Measurements from ENCODE around the gene SLC4A2. TPM values are rescaled to one million over a fixed set of nuclear protein-coding genes. Genes with fewer than 3 reads are reported as not detected.
A peak's percentile ranks its signal among the peaks of the same experiment; 100 is the strongest.

Gene SLC4A2
- total RNA-seq, 3 donors from 2014 or later (not counting 1 experiment from before 2014, with no cell fraction given), result 60.4 to 87.3 (median 66.1) TPM

DNA sequence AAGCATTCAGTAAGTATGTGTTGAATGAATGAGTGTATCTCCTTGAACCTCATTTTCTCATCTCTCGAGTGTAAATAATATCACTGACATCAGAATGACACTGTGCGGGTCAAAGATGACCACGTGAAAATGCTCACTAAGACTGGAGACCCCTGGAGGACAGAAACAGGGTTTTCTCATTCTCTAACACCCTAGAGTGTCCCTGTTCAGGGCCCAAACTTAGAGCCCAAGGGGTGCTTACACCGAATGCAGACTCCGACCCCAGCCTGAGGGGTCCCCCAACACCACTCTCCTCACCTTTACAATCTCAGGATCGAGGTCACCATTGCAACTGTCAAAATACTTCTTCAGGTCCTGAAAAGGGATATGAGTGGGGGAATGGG, 3.1 kb upstream of the SLC4A2 start:
- Mint-ChIP-seq H3K36me3 (no peaks in the 10 kb centered on the region), H3K4me1 (peaks cover 16 to 42% of the 10 kb centered on the region in 2 donors), H3K27me3 (ENCODE audit: low read depth in 2 of 2) (peaks cover 0 to 6% of the 10 kb centered on the region in 2 donors), H3K9me3 (no peaks in the 10 kb centered on the region), H3K27ac (no peak overlapping the region), H3K4me3 (peak overlapping the region; percentile 53)
- Histone ChIP-seq H3K4me3 (ENCODE audit: low read length) (no peak overlapping the region), H3K36me3 (ENCODE audit: control insufficient read depth, insufficient read depth, low read length) (no peaks in the 10 kb centered on the region), H3K27me3 (ENCODE audit: control insufficient read depth, insufficient read depth, low read length) (no peaks in the 10 kb centered on the region), H3K9me3 (ENCODE audit: control insufficient read depth, insufficient read depth, low read length) (no peaks in the 10 kb centered on the region), H3K27ac (ENCODE audit: low read length) (no peak overlapping the region), H3K4me1 (ENCODE audit: control insufficient read depth, insufficient read depth, low read length) (peaks cover 41% of the 10 kb centered on the region)
- TF ChIP-seq, protein P1, sequence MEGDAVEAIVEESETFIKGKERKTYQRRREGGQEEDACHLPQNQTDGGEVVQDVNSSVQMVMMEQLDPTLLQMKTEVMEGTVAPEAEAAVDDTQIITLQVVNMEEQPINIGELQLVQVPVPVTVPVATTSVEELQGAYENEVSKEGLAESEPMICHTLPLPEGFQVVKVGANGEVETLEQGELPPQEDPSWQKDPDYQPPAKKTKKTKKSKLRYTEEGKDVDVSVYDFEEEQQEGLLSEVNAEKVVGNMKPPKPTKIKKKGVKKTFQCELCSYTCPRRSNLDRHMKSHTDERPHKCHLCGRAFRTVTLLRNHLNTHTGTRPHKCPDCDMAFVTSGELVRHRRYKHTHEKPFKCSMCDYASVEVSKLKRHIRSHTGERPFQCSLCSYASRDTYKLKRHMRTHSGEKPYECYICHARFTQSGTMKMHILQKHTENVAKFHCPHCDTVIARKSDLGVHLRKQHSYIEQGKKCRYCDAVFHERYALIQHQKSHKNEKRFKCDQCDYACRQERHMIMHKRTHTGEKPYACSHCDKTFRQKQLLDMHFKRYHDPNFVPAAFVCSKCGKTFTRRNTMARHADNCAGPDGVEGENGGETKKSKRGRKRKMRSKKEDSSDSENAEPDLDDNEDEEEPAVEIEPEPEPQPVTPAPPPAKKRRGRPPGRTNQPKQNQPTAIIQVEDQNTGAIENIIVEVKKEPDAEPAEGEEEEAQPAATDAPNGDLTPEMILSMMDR (IDR thresholded peaks at IDR 0.05), result no peak
- ATAC-seq (no peak), DNase-seq (no peak)
- intact Hi-C loops (cut with micrococcal nuclease), result no loop called here
- 94% methylated on average over 5 of the region's 6 CpGs for WGBS (ENCODE audit: insufficient coverage)

DNA sequence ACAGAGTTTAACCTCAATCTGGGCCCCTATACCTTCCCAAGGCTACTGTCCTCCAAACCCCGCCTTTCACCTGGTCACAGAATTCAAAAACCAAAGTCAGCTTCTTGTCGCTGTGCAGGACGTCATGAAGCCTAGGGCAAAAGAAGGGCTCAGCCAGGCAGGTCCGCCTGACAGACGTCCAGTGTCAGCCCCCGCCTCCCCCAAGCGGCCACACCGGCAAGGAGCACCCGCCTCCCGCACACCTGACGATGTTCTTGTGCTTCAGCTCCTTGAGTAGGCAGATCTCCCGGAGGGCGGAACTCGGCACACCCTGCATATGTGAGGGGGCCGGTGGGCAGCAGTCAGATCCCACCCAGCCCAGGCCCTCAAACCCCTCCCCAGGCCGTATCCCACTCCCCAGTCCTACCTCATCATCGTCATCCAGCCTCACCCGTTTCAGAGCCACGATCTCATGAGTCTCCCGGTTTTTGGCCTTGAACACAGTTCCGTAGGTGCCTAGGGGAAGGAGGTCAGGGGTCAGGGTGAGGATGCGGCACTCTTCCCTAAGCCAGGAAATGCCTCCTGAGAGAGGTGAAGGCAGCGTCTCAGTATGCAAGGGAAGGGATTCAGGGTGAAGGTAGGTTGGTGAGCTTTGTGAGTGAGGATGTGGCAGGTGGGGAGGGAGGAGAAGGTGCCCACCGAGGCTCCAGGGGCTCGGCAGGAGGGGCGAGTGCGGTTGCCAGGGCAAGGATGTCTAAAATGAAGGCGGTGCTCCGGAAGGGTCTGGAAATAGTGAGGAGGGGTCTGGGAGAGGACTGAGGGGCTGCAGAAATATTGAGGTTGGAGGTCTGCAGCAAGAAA, 2.5 kb upstream of the SLC4A2 start:
- ATAC-seq (no peak), DNase-seq (peak in 1 of 2 donors; percentile 23)
- H3K36me3 Mint-ChIP-seq, result no peaks in the 10 kb centered on the region
- intact Hi-C loops (cut with micrococcal nuclease), result loop anchor here (1.0 kb wide), 1 partner anchor 170 kb away; the partner anchor contains the start of gene ABCF2
- Histone ChIP-seq H3K4me1 (ENCODE audit: control insufficient read depth, insufficient read depth, low read length) (peaks cover 37% of the 10 kb centered on the region), H3K4me3 (ENCODE audit: low read length) (peak overlapping the region; percentile 68), H3K27ac (ENCODE audit: low read length) (no peak overlapping the region), H3K36me3 (ENCODE audit: control insufficient read depth, insufficient read depth, low read length) (no peaks in the 10 kb centered on the region), H3K9me3 (ENCODE audit: control insufficient read depth, insufficient read depth, low read length) (no peaks in the 10 kb centered on the region), H3K27me3 (ENCODE audit: control insufficient read depth, insufficient read depth, low read length) (no peaks in the 10 kb centered on the region)
- peaks cover 16 to 48% of the 10 kb centered on the region in 2 donors for H3K4me1 Mint-ChIP-seq
- H3K27me3 Mint-ChIP-seq (ENCODE audit: low read depth in 2 of 2), result peaks cover 0 to 4% of the 10 kb centered on the region in 2 donors
- H3K27ac Mint-ChIP-seq, result peak overlapping the region; percentile 91 to 93
- WGBS (ENCODE audit: insufficient coverage), result 67% methylated on average over 29 of the region's 29 CpGs
- peak overlapping the region; percentile 96 for H3K4me3 Mint-ChIP-seq
- H3K9me3 Mint-ChIP-seq, result no peaks in the 10 kb centered on the region
- TF ChIP-seq, protein P1 (IDR thresholded peaks at IDR 0.05), result no peak

DNA sequence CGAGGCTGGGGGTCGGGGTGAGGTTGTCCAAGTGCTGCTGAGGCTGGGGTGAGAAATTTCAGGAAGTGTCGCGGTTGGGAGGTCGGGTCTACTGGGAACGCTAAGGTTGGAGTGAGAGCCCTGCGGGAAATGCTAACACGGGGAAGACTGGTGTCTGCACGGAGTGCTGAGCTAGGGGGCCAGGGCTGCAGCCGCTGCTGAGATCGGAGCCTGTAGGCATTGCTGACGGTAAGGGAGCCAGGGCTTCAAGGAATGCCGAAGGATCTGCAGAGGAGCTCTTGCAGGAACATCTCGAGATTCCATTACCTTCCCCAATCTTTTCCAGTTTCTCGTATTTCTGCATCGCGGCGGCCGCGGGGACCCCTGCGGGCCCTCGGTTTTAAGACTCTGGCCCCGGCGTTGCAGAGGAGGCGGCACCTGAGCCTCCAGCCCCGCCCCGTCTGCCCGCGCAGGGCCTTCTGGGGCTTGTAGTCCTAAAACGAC, 1.8 kb upstream of the SLC4A2 start, which contains the start of gene CDK5:
TSS of gene CDK5 (minus strand) at position 392 of the 483 bp plus-strand sequence. CDS start at position 343, 49 bp downstream.
- peak within 1 kb of the TSS; percentile 68 for H3K4me3 ChIP-seq (ENCODE audit: low read length)
- H3K36me3 Mint-ChIP-seq, result no peaks in the 10 kb centered on the region
- peaks cover 0 to 2% of the 10 kb centered on the region in 2 donors for H3K27me3 Mint-ChIP-seq (ENCODE audit: low read depth in 2 of 2)
- WGBS (ENCODE audit: insufficient coverage), result under 1% methylated on average over 30 of the region's 30 CpGs
- peak within 1 kb of the TSS; percentile 96 for H3K4me3 Mint-ChIP-seq
- no peaks in the 10 kb centered on the region for H3K27me3 ChIP-seq (ENCODE audit: control insufficient read depth, insufficient read depth, low read length)
- intact Hi-C loops (cut with micrococcal nuclease), result loop anchor here (1.0 kb wide), 1 partner anchor 170 kb away; the partner anchor contains the start of gene ABCF2
- peaks cover 16 to 48% of the 10 kb centered on the region in 2 donors for H3K4me1 Mint-ChIP-seq
- no peaks in the 10 kb centered on the region for H3K9me3 ChIP-seq (ENCODE audit: control insufficient read depth, insufficient read depth, low read length)
- H3K27ac Mint-ChIP-seq, result peak within 1 kb of the TSS; percentile 91 to 93
- DNase-seq (no peak), ATAC-seq (peak in 2 of 3 donors; percentile 0 to 1)
- H3K27ac ChIP-seq (ENCODE audit: low read length), result peak within 1 kb of the TSS; percentile 90
- no peaks in the 10 kb centered on the region for H3K36me3 ChIP-seq (ENCODE audit: control insufficient read depth, insufficient read depth, low read length)
- TF ChIP-seq, protein P1 (IDR thresholded peaks at IDR 0.05), result no peak
- H3K4me1 ChIP-seq (ENCODE audit: control insufficient read depth, insufficient read depth, low read length), result peaks cover 37% of the 10 kb centered on the region
- H3K9me3 Mint-ChIP-seq, result no peaks in the 10 kb centered on the region
